Thyroid gland (tissue), 4 donors: ENCODE results near the gene MYO9B. TPM values are rescaled to one million over a fixed set of nuclear protein-coding genes. Genes with fewer than 3 reads are reported as not detected.

Source experiments
- DNase-seq, 2 donors: peaks; one replicate each; pipeline ENCODE4 v3.0.0-alpha.2; 2019
- H3K27ac ChIP-seq, 3 donors: fragments of 200-600 bp; sonication (generic); 1 replicate in 2 of 3; 2 replicates in 1 of 3; pipeline ENCODE4 v1.5.1; 2016 to 2019; ENCODE audit warnings: mild to moderate bottlenecking in 1 of 3, moderate library complexity in 1 of 3
- H3K27me3 ChIP-seq: fragments of 200-600 bp; sonication (generic); one replicate; pipeline ENCODE4 v1.5.1; 2019
- H3K36me3 ChIP-seq, 2 donors: fragments of 200-600 bp; sonication (generic); one replicate each; pipeline ENCODE4 v1.5.1; 2016 to 2019
- H3K4me1 ChIP-seq, 2 donors: fragments of 200-600 bp; sonication (generic); one replicate each; pipeline ENCODE4 v1.5.1; 2017 to 2019
- H3K4me3 ChIP-seq, 3 donors: fragments of 200-600 bp; sonication (generic); replicated peaks in 1 of 3; 1 replicate in 2 of 3; 2 replicates in 1 of 3; pipeline ENCODE4 v1.5.1; 2016; ENCODE audit warnings: mild to moderate bottlenecking in 1 of 3
- H3K9me3 ChIP-seq: fragments of 200-600 bp; sonication (generic); one replicate; pipeline ENCODE4 v1.5.1; 2017
- CTCF ChIP-seq, 6 experiments: fragments of 200-600 bp in 3 of 6; fragments of 450-650 bp in 3 of 6; sonication (generic) in 3 of 6; IDR thresholded peaks; one replicate each; pipeline ENCODE4 v1.5.1; 2016 to 2019; ENCODE audit warnings: antibody characterized with exemption in 6 of 6, mild to moderate bottlenecking in 2 of 6, inconsistent platforms in 1 of 6, moderate library complexity in 1 of 6
- POLR2A ChIP-seq, 2 donors: fragments of 450-650 bp; IDR thresholded peaks; one replicate each; pipeline ENCODE4 v1.6.1; 2017; ENCODE audit warnings: antibody characterized with exemption in 2 of 2, mild to moderate bottlenecking in 2 of 2, moderate library complexity in 1 of 2
- WGBS, 2 donors: methylation state at CpG; one replicate each; pipeline ENCODE4 v1.1.5; 2017; 5-methylcytosine and 5-hydroxymethylcytosine counted together
- intact Hi-C: fragments of 100-400 bp; cut with DNase I; formaldehyde crosslinking; loops from one replicate; pipeline ENCODE4 v1.15.1; 2023
- total RNA-seq, 4 donors: library from RNA; depleted of rRNA; stranded (reverse); fragments of >200 nt; gene quantifications; one replicate each; pipeline ENCODE4 v1.2.3, GENCODE V29; 2016

The MYO9B gene
- total RNA-seq, 4 donors from 2014 or later, result 33.7 to 52.9 (median 44.6) TPM

- no peak for DNase-seq
- Histone ChIP-seq H3K4me1 (peaks cover 9 to 10% of the 10 kb centered on the region in 2 donors), H3K9me3 (no peaks in the 10 kb centered on the region), H3K36me3 (no peaks in the 10 kb centered on the region), H3K4me3 (no peak overlapping the region), H3K27me3 (no peaks in the 10 kb centered on the region), H3K27ac (no peak overlapping the region)
- TF ChIP-seq POLR2A (IDR thresholded peaks at IDR 0.05) (no peak), CTCF (IDR thresholded peaks at IDR 0.05) (no peak)
- 89 to 90% methylated on average over 14 to 15 of the region's 15 CpGs for WGBS, 2 donors
- intact Hi-C loops, result no loop called here
Observed at GRCh38 chr19:17249887-17250548, 174.4 kb downstream of the MYO9B start.

GRCh38 chr19:17254636-17255035 lies 179.1 kb downstream of the MYO9B start:
- TF ChIP-seq CTCF (IDR thresholded peaks at IDR 0.05), result no peak
- no peak for TF ChIP-seq POLR2A (IDR thresholded peaks at IDR 0.05)
- H3K27ac ChIP-seq, result no peak overlapping the region
- intact Hi-C loops, result no loop called here
- H3K9me3 ChIP-seq, result no peaks in the 10 kb centered on the region
- H3K36me3 ChIP-seq, result no peaks in the 10 kb centered on the region
- no peak overlapping the region for H3K4me3 ChIP-seq
- no peaks in the 10 kb centered on the region for H3K27me3 ChIP-seq
- no peaks in the 10 kb centered on the region for H3K4me1 ChIP-seq
- DNase-seq, result no peak
- 89 to 92% methylated on average over 10 of the region's 10 CpGs for WGBS, 2 donors

- intact Hi-C loops, result no loop called here
- Histone ChIP-seq H3K4me3 (no peak overlapping the region), H3K36me3 (no peaks in the 10 kb centered on the region), H3K9me3 (no peaks in the 10 kb centered on the region), H3K4me1 (no peaks in the 10 kb centered on the region), H3K27me3 (no peaks in the 10 kb centered on the region), H3K27ac (no peak overlapping the region)
- 52 to 55% methylated on average over 16 to 18 of the region's 18 CpGs for WGBS, 2 donors
- TF ChIP-seq POLR2A (IDR thresholded peaks at IDR 0.05) (no peak), CTCF (IDR thresholded peaks at IDR 0.05) (no peak)
- DNase-seq, result peak in 1 of 2 donors; percentile 12
Observed at GRCh38 chr19:17255150-17255621, 179.6 kb downstream of the MYO9B start.

- no peak for TF ChIP-seq CTCF (IDR thresholded peaks at IDR 0.05)
- no peak for TF ChIP-seq POLR2A (IDR thresholded peaks at IDR 0.05)
- DNase-seq, result no peak
- no peaks in the 10 kb centered on the region for H3K36me3 ChIP-seq
- H3K27me3 ChIP-seq, result no peaks in the 10 kb centered on the region
- no peak overlapping the region for H3K4me3 ChIP-seq
- no peaks in the 10 kb centered on the region for H3K4me1 ChIP-seq
- 74 to 95% methylated on average over 3 of the region's 3 CpGs for WGBS, 2 donors
- H3K27ac ChIP-seq, result no peak overlapping the region
- no peaks in the 10 kb centered on the region for H3K9me3 ChIP-seq
- intact Hi-C loops, result no loop called here
Observed at GRCh38 chr19:17256130-17256529, 180.6 kb downstream of the MYO9B start.

- Histone ChIP-seq H3K27ac (no peak overlapping the region), H3K4me3 (no peak overlapping the region), H3K4me1 (no peaks in the 10 kb centered on the region), H3K9me3 (no peaks in the 10 kb centered on the region), H3K36me3 (no peaks in the 10 kb centered on the region), H3K27me3 (no peaks in the 10 kb centered on the region)
- intact Hi-C loops, result no loop called here
- 89 to 99% methylated on average over 9 of the region's 9 CpGs for WGBS, 2 donors
- TF ChIP-seq CTCF (IDR thresholded peaks at IDR 0.05) (no peak), POLR2A (IDR thresholded peaks at IDR 0.05) (no peak)
- DNase-seq, result no peak
Observed at GRCh38 chr19:17259118-17259780, 183.7 kb downstream of the MYO9B start.
